SK-N-SH (cell line): Measurements from ENCODE around the gene MYLK. TPM values are rescaled to one million over a fixed set of nuclear protein-coding genes. Genes with fewer than 3 reads are reported as not detected.

Source experiments
- CTCF ChIA-PET: fragments of 300-600, 350-600 bp; formaldehyde crosslinking; extraction: SDS; loops from one replicate; lab custom pipeline; 2021; lab: Yijun Ruan, JAX
- POLR2A ChIA-PET: fragments of 350-600 bp; sonication (Branson Sonifier 250); formaldehyde crosslinking; extraction: SDS; loops from one replicate; lab custom pipeline; 2020; ENCODE audit warnings: antibody characterized with exemption, inconsistent platforms; lab: Yijun Ruan, JAX
- DNase-seq: peaks from one replicate; pipeline ENCODE4 v3.0.0; 2012
- H2AFZ ChIP-seq: fragments of 200-600 bp; sonication (generic); 2 replicates; pipeline ENCODE4 v1.8.1; 2016; ENCODE audit warnings: antibody characterized with exemption, mild to moderate bottlenecking, low read depth
- H3F3A ChIP-seq: fragments of 200-600 bp; sonication (generic); replicated peaks from 2 replicates; pipeline ENCODE3; 2016; ENCODE audit warnings: antibody characterized with exemption, mild to moderate bottlenecking; ENCODE audit not compliant: insufficient read depth
- H3K27ac ChIP-seq, 2 experiments: fragments of 200-500 bp in 1 of 2; fragments of 200-600 bp in 1 of 2; sonication (Bioruptor generic) in 1 of 2; sonication (generic), shearing (Covaris generic) in 1 of 2; 2 replicates each; pipeline versions ENCODE4 v1.5.1 to v1.6.1; 2014 to 2016; ENCODE audit warnings: low read depth in 2 of 2, inconsistent platforms in 1 of 2, low read length in 1 of 2, mild to moderate bottlenecking in 1 of 2, mixed read lengths in 1 of 2
- H3K27me3 ChIP-seq: fragments of 200-600 bp; sonication (generic), shearing (Covaris generic); 2 replicates; pipeline ENCODE4 v1.6.1; 2016; ENCODE audit warnings: mixed run types; ENCODE audit not compliant: insufficient read depth
- H3K36me3 ChIP-seq, 2 experiments: fragments of 200-500 bp in 1 of 2; fragments of 200-600 bp in 1 of 2; sonication (Bioruptor generic) in 1 of 2; sonication (generic) in 1 of 2; replicated peaks in 1 of 2; 2 replicates each; pipeline versions ENCODE3 to v1.5.1; 2014 to 2016; ENCODE audit warnings: low read length in 1 of 2, mild to moderate bottlenecking in 1 of 2; ENCODE audit not compliant: insufficient read depth in 2 of 2, control insufficient read depth in 1 of 2
- H3K4me1 ChIP-seq, 2 experiments: fragments of 200-500 bp in 1 of 2; fragments of 200-600 bp in 1 of 2; sonication (Bioruptor generic) in 1 of 2; sonication (generic), shearing (Covaris generic) in 1 of 2; 2 replicates each; pipeline versions ENCODE4 v1.5.1 to v1.6.1; 2014 to 2016; ENCODE audit warnings: low read depth in 1 of 2, low read length in 1 of 2, mixed run types in 1 of 2; ENCODE audit not compliant: insufficient read depth in 2 of 2, control insufficient read depth in 1 of 2
- H3K4me2 ChIP-seq: fragments of 200-600 bp; sonication (generic), shearing (Covaris generic); 2 replicates; pipeline ENCODE4 v1.6.1; 2017; ENCODE audit warnings: mixed run types
- H3K4me3 ChIP-seq, 2 experiments: fragments of 200-500 bp in 1 of 2; fragments of 200-600 bp in 1 of 2; sonication (Bioruptor generic) in 1 of 2; sonication (generic), shearing (Covaris generic) in 1 of 2; 2 replicates each; pipeline versions ENCODE4 v1.5.1 to v1.8.1; 2014 to 2016; ENCODE audit warnings: low read depth in 2 of 2, inconsistent platforms in 1 of 2, low read length in 1 of 2, mild to moderate bottlenecking in 1 of 2, mixed read lengths in 1 of 2, moderate library complexity in 1 of 2
- H3K79me2 ChIP-seq: fragments of 200-600 bp; sonication (generic); 2 replicates; pipeline ENCODE4 v1.8.1; 2017; ENCODE audit warnings: mild to moderate bottlenecking; ENCODE audit not compliant: insufficient read depth
- H3K9ac ChIP-seq: fragments of 200-600 bp; sonication (generic); 2 replicates; pipeline ENCODE4 v1.6.1; 2017; ENCODE audit warnings: mixed run types
- H3K9me2 ChIP-seq: fragments of 200-600 bp; sonication (generic); 2 replicates; pipeline ENCODE4 v1.6.1; 2017; ENCODE audit warnings: mixed run types
- H3K9me3 ChIP-seq: fragments of 200-600 bp; sonication (generic); 2 replicates; pipeline ENCODE4 v1.6.1; 2017; ENCODE audit warnings: mixed run types, mild to moderate bottlenecking, moderate library complexity
- H4K20me1 ChIP-seq: fragments of 200-600 bp; sonication (generic); 2 replicates; pipeline ENCODE4 v1.6.1; 2017; ENCODE audit warnings: mild to moderate bottlenecking, mixed run types; ENCODE audit not compliant: insufficient read depth
- ELF1 ChIP-seq: IDR thresholded peaks from 2 replicates; pipeline ENCODE4 v1.4.0; 2012
- MEF2A ChIP-seq: IDR thresholded peaks from 2 replicates; pipeline ENCODE4 v1.4.0; 2012; ENCODE audit warnings: low read depth, borderline replicate concordance
- MXI1 ChIP-seq: IDR thresholded peaks from 2 replicates; pipeline ENCODE4 v1.6.1; 2012; ENCODE audit warnings: mild to moderate bottlenecking, low read depth, low read length, improper control_type of control experiment
- NRF1 ChIP-seq: IDR thresholded peaks from 2 replicates; pipeline ENCODE4 v1.6.1; 2012; ENCODE audit warnings: low read depth, mild to moderate bottlenecking, low read length
- POLR2AphosphoS5 ChIP-seq: IDR thresholded peaks from 2 replicates; pipeline ENCODE4 v1.6.1; 2012; ENCODE audit warnings: low read depth, low read length
- RAD21 ChIP-seq: IDR thresholded peaks from 2 replicates; pipeline ENCODE4 v1.6.1; 2012; ENCODE audit warnings: mild to moderate bottlenecking, low read length
- RFX5 ChIP-seq: IDR thresholded peaks from 2 replicates; pipeline ENCODE4 v1.6.1; 2012; ENCODE audit warnings: mild to moderate bottlenecking, improper control_type of control experiment, low read length
- TAF1 ChIP-seq: IDR thresholded peaks from 2 replicates; pipeline ENCODE4 v1.6.1; 2012; ENCODE audit warnings: low read depth, mild to moderate bottlenecking, low read length, moderate library complexity, borderline replicate concordance
- TCF12 ChIP-seq: IDR thresholded peaks from 2 replicates; pipeline ENCODE4 v1.4.0; 2012
- WGBS: methylation state at CpG from one replicate; pipeline ENCODE4 v1.1.6; 2017; ENCODE audit warnings: low lambda C conversion rate; 5-methylcytosine and 5-hydroxymethylcytosine counted together
- polyA plus RNA-seq, 3 experiments: library from polyadenylated mRNA; depleted of rRNA; stranded (reverse); fragments of >200 nt; gene quantifications; 2 replicates each; pipeline ENCODE4 v1.2.3, GENCODE V29; 2012
- TF ChIP-seq, protein P1 (sequence below): IDR thresholded peaks from 2 replicates; pipeline ENCODE4 v1.6.1; 2012; ENCODE audit warnings: mild to moderate bottlenecking, low read depth, low read length, moderate library complexity
- TF ChIP-seq, protein P2 (sequence below): fragments of 200-600 bp; sonication (generic); IDR thresholded peaks from 2 replicates; pipeline ENCODE4 v1.6.1; 2017; ENCODE audit warnings: antibody characterized with exemption, mild to moderate bottlenecking, moderate library complexity
- TF ChIP-seq, protein P3 (sequence below): fragments of 150-350 bp; IDR thresholded peaks from 2 replicates; pipeline ENCODE4 v1.6.1; 2017; ENCODE audit warnings: antibody characterized with exemption, low read length, low read depth, borderline replicate concordance
- TF ChIP-seq, protein P4 (sequence below): IDR thresholded peaks from 2 replicates; pipeline ENCODE4; 2012

The MYLK gene
- polyA plus RNA-seq, 1 of the 3 experiments (the other 2 are of a cell fraction), result 272 TPM

DNA sequence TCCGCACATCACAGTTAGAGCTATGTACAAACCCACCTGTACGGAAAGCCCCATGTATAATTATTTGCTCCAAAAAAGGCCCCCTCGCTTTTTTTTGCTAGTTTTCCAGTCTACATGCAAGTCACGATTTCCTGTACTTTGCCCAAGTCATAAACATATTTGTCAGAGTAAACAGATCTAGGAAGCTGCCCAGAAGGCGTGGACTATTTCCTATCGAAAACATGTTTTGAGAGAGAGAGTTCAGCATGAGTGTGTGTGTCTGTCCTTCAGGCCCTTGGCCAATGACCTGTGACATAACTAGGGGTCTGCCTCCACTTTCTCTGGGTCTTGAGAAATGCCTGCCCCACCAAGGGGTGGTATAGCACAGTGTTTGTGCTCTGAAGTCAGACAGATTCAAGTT lies 226.6 kb downstream of the MYLK start:
- H3K4me1 ChIP-seq, result peaks cover 39 to 55% of the 10 kb centered on the region in 2 experiments
- H4K20me1 ChIP-seq, result no peaks in the 10 kb centered on the region
- H3K36me3 ChIP-seq, result peaks cover 57 to 64% of the 10 kb centered on the region in 2 experiments
- H3K27me3 ChIP-seq, result no peaks in the 10 kb centered on the region
- H3K27ac ChIP-seq, result peak overlapping the region; percentile 52 to 80; a peak in 3 of 4 replicates
- peaks cover 42% of the 10 kb centered on the region for H3F3A ChIP-seq
- no peak overlapping the region; a peak in 1 of 4 replicates for H3K4me3 ChIP-seq
- ChIA-PET POLR2A (no interaction called here), CTCF (interaction anchor here (1.4 kb wide), 1 partner anchor 33 kb away, joined by 4 read pairs; no protein-coding TSS in a partner anchor)
- WGBS, result 98% methylated on average over 6 of the region's 6 CpGs
- TF ChIP-seq, protein P1, sequence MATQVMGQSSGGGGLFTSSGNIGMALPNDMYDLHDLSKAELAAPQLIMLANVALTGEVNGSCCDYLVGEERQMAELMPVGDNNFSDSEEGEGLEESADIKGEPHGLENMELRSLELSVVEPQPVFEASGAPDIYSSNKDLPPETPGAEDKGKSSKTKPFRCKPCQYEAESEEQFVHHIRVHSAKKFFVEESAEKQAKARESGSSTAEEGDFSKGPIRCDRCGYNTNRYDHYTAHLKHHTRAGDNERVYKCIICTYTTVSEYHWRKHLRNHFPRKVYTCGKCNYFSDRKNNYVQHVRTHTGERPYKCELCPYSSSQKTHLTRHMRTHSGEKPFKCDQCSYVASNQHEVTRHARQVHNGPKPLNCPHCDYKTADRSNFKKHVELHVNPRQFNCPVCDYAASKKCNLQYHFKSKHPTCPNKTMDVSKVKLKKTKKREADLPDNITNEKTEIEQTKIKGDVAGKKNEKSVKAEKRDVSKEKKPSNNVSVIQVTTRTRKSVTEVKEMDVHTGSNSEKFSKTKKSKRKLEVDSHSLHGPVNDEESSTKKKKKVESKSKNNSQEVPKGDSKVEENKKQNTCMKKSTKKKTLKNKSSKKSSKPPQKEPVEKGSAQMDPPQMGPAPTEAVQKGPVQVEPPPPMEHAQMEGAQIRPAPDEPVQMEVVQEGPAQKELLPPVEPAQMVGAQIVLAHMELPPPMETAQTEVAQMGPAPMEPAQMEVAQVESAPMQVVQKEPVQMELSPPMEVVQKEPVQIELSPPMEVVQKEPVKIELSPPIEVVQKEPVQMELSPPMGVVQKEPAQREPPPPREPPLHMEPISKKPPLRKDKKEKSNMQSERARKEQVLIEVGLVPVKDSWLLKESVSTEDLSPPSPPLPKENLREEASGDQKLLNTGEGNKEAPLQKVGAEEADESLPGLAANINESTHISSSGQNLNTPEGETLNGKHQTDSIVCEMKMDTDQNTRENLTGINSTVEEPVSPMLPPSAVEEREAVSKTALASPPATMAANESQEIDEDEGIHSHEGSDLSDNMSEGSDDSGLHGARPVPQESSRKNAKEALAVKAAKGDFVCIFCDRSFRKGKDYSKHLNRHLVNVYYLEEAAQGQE, result no peak
- TF ChIP-seq, protein P2, sequence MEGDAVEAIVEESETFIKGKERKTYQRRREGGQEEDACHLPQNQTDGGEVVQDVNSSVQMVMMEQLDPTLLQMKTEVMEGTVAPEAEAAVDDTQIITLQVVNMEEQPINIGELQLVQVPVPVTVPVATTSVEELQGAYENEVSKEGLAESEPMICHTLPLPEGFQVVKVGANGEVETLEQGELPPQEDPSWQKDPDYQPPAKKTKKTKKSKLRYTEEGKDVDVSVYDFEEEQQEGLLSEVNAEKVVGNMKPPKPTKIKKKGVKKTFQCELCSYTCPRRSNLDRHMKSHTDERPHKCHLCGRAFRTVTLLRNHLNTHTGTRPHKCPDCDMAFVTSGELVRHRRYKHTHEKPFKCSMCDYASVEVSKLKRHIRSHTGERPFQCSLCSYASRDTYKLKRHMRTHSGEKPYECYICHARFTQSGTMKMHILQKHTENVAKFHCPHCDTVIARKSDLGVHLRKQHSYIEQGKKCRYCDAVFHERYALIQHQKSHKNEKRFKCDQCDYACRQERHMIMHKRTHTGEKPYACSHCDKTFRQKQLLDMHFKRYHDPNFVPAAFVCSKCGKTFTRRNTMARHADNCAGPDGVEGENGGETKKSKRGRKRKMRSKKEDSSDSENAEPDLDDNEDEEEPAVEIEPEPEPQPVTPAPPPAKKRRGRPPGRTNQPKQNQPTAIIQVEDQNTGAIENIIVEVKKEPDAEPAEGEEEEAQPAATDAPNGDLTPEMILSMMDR, result no peak
- TF ChIP-seq, protein P3, sequence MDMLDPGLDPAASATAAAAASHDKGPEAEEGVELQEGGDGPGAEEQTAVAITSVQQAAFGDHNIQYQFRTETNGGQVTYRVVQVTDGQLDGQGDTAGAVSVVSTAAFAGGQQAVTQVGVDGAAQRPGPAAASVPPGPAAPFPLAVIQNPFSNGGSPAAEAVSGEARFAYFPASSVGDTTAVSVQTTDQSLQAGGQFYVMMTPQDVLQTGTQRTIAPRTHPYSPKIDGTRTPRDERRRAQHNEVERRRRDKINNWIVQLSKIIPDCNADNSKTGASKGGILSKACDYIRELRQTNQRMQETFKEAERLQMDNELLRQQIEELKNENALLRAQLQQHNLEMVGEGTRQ, result no peak
- TF ChIP-seq MXI1 (no peak), ELF1 (no peak), TCF12 (no peak), POLR2AphosphoS5 (no peak), NRF1 (no peak), RAD21 (no peak), TAF1 (no peak), RFX5 (no peak), MEF2A (no peak)
- TF ChIP-seq, protein P4, sequence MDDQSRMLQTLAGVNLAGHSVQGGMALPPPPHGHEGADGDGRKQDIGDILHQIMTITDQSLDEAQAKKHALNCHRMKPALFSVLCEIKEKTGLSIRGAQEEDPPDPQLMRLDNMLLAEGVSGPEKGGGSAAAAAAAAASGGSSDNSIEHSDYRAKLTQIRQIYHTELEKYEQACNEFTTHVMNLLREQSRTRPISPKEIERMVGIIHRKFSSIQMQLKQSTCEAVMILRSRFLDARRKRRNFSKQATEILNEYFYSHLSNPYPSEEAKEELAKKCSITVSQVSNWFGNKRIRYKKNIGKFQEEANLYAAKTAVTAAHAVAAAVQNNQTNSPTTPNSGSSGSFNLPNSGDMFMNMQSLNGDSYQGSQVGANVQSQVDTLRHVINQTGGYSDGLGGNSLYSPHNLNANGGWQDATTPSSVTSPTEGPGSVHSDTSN, result no peak
- peaks cover 10% of the 10 kb centered on the region; the same call in 1 of the 2 replicates for H3K79me2 ChIP-seq
- H3K4me2 ChIP-seq, result no peak overlapping the region
- H3K9me3 ChIP-seq, result no peaks in the 10 kb centered on the region
- no peaks in the 10 kb centered on the region for H3K9me2 ChIP-seq
- H3K9ac ChIP-seq, result no peak overlapping the region
- DNase-seq, result no peak
- no peak overlapping the region for H2AFZ ChIP-seq
